Cardiac fibroblast (primary cell): Measurements from ENCODE around the gene PTPRD.

ENCODE experiments used
- DNase-seq, 2 donors: peaks; one replicate each; pipeline versions ENCODE4 v3.0.0 to v3.0.0-alpha.2; 2010; ENCODE audit warnings: low read depth in 2 of 2
- H3K4me3 ChIP-seq, 2 donors: replicated peaks in 1 of 2; 1 replicate in 1 of 2; 2 replicates in 1 of 2; pipeline ENCODE4 v1.5.1; 2011; ENCODE audit warnings: low read depth in 2 of 2, low read length in 2 of 2, mild to moderate bottlenecking in 2 of 2, moderate library complexity in 1 of 2
- CTCF ChIP-seq: IDR thresholded peaks from one replicate; pipeline ENCODE4 v1.5.1; 2011; ENCODE audit warnings: low read depth, mild to moderate bottlenecking, low read length, inconsistent platforms

PTPRD gene

DNA sequence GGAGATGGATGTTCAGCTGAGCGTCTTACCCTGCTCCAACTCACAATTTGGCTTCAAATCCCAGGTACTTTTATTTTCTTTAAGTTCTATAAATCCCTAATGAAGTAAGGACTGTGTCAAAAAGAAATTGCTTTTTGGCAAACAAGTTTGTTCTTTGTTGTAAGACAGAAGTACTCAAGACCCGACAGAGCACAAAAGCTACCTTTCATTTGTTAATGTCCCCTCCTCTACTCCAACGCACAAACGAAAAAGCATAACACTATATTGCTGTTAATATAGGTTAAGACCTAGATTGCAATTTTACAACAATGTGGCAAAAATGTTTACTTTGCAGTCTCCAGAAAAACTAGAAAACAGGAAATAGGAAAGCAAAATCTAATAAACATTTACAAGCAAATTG lies 2217.8 kb downstream of the PTPRD start:
- no peak for DNase-seq
- no peak overlapping the region for H3K4me3 ChIP-seq
- TF ChIP-seq CTCF, result no peak

- H3K4me3 ChIP-seq, result no peak overlapping the region
- DNase-seq, result no peak
- TF ChIP-seq CTCF, result no peak
These were observed 2218.5 kb downstream of the PTPRD start for GRCh38 chr9:8394341-8394740.

- H3K4me3 ChIP-seq, result no peak overlapping the region
- no peak for TF ChIP-seq CTCF
- DNase-seq, result no peak
These were observed 2219.9 kb downstream of the PTPRD start for GRCh38 chr9:8392866-8393265.

- DNase-seq, result peak in 1 of 2 donors; percentile 14
- no peak overlapping the region for H3K4me3 ChIP-seq
- TF ChIP-seq CTCF, result no peak
These were observed 2221.2 kb downstream of the PTPRD start for GRCh38 chr9:8391566-8391965.

DNA sequence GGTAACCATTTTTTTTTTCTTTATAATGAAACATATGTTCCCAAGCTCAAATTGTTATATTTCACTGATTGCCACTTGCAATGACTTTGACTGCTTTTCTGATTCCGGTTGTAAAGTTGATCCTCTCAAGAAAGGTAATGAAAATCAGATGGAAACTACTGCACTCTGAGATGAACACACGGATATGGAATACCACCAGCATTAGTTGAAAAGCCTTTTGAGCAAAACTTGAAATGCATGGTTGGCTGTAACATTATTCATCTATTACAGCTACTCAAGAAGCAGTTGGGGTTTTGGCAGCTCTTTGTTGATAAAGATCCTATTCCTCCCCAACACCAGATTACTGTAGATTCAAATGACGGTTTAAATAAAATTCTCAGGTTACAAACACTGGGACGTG lies 2221.7 kb downstream of the PTPRD start:
- no peak for TF ChIP-seq CTCF
- no peak overlapping the region for H3K4me3 ChIP-seq
- no peak for DNase-seq

DNA sequence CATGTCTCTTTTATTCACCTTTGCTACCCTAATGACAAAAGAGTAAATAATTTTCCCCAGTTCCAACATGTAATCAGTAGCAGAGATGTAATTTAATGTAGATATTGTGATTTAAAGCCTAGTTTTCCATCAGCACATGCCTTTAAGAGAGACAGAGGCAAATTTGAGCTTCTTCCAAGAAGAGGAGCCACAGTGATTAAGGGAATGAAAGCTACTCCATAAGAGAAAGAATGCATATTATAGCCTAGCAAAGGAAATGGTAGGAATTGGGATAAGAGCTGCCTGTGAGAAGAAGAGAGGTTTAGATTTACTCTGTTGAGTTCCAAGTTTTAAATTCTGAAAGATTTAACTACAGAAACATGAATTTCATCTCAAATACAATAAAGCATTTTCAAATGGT lies 2222.2 kb downstream of the PTPRD start:
- H3K4me3 ChIP-seq, result no peak overlapping the region
- DNase-seq, result no peak
- no peak for TF ChIP-seq CTCF

DNA sequence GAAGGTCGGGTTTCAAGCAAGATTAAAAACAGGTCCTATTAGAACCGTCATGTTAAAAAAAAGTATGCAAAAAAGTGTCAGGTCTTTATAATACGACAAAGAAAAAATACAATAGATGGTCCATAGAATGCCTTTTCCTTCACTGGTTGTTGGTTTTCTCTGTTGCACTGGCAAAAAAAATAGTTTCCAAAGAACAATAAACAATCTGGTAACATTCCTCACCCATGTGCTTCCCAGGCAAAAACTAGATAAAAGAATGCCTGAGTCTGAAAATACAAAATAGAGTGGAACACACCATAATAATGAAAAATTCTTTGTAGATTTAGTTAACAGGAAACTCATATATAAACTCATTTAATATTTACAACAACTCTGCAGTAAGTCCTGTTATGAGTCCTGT lies 2223.3 kb downstream of the PTPRD start:
- no peak for TF ChIP-seq CTCF
- no peak overlapping the region for H3K4me3 ChIP-seq
- DNase-seq, result no peak
